OCI-LY7 (cell line): ENCODE measurements around the gene MAPK8IP1.

Experiments used
- CTCF ChIP-seq: fragments of 200-600 bp; sonication (generic); conservative IDR thresholded peaks from 2 replicates; pipeline ENCODE4 v1.5.1; 2014; ENCODE audit warnings: mild to moderate bottlenecking, antibody characterized with exemption, low read length, moderate library complexity, mixed read lengths
- EZH2phosphoT487 ChIP-seq: fragments of 200-600 bp; sonication (generic); IDR thresholded peaks from 2 replicates; pipeline ENCODE4 v1.6.1; 2018; ENCODE audit warnings: low read depth, borderline replicate concordance, mild to moderate bottlenecking, mixed run types, antibody characterized with exemption, low read length, moderate library complexity, mixed read lengths

- no peak for TF ChIP-seq CTCF
- no peak for TF ChIP-seq EZH2phosphoT487
These were observed 33.0 kb downstream of the MAPK8IP1 start for GRCh38 chr11:45918331-45918941.
